Transverse colon (tissue), 4 donors: ENCODE results near the gene LYPD6B.

Source experiments
- POLR2AphosphoS5 ChIP-seq, 3 donors: sonication (generic); formaldehyde crosslinking; IDR thresholded peaks; one replicate each; pipeline ENCODE4 v1.6.1; 2016; ENCODE audit warnings: antibody characterized with exemption in 3 of 3
- TF ChIP-seq, protein P1 (sequence below), 5 experiments: fragments of 200-600 bp in 3 of 5; fragments of 450-650 bp in 2 of 5; sonication (generic) in 3 of 5; IDR thresholded peaks; 1 replicate in 2 of 5; 2 replicates in 3 of 5; pipeline ENCODE4 v1.5.1; 2016 to 2017; ENCODE audit warnings: antibody characterized with exemption in 5 of 5, inconsistent platforms in 3 of 5, mild to moderate bottlenecking in 2 of 5, moderate library complexity in 1 of 5

DNA sequence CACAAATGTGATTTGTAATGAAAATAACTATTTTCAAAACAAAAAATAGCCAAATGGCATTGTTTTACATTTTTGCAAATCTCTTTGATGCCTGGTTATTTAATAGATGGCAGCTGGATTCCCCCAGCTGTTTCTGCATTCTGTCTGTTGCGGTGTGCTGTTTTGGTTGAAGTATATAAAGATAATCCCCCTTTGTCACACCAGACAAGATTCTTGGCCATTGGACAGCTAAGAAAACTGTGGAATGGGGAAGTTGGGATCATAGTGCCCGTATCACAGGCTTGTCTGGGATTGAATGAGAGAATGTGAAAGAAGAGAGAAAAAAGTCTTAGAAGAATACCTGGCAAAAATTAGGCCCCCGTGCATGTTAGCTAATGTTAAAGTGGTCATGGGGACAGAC is 19.5 kb upstream of the LYPD6B start:
- TF ChIP-seq, protein P1, sequence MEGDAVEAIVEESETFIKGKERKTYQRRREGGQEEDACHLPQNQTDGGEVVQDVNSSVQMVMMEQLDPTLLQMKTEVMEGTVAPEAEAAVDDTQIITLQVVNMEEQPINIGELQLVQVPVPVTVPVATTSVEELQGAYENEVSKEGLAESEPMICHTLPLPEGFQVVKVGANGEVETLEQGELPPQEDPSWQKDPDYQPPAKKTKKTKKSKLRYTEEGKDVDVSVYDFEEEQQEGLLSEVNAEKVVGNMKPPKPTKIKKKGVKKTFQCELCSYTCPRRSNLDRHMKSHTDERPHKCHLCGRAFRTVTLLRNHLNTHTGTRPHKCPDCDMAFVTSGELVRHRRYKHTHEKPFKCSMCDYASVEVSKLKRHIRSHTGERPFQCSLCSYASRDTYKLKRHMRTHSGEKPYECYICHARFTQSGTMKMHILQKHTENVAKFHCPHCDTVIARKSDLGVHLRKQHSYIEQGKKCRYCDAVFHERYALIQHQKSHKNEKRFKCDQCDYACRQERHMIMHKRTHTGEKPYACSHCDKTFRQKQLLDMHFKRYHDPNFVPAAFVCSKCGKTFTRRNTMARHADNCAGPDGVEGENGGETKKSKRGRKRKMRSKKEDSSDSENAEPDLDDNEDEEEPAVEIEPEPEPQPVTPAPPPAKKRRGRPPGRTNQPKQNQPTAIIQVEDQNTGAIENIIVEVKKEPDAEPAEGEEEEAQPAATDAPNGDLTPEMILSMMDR (IDR thresholded peaks at IDR 0.05) = no peak
- TF ChIP-seq POLR2AphosphoS5 (IDR thresholded peaks at IDR 0.05) = no peak
